NCI-H2196 (cell line): Measurements from ENCODE around the gene SNX18.
A peak's percentile ranks its signal among the peaks of the same experiment; 100 is the strongest.
"Not testable (repeated sequence)": the region's sequence is repeated elsewhere in the genome, so short reads cannot be mapped to it uniquely, and the experiment has no call there.

Experiments used
- DNase-seq: peaks from one replicate; lab custom pipeline; 2025; ENCODE audit not compliant: unreplicated experiment; lab: John Stamatoyannopoulos, UW

SNX18 gene, protein sequence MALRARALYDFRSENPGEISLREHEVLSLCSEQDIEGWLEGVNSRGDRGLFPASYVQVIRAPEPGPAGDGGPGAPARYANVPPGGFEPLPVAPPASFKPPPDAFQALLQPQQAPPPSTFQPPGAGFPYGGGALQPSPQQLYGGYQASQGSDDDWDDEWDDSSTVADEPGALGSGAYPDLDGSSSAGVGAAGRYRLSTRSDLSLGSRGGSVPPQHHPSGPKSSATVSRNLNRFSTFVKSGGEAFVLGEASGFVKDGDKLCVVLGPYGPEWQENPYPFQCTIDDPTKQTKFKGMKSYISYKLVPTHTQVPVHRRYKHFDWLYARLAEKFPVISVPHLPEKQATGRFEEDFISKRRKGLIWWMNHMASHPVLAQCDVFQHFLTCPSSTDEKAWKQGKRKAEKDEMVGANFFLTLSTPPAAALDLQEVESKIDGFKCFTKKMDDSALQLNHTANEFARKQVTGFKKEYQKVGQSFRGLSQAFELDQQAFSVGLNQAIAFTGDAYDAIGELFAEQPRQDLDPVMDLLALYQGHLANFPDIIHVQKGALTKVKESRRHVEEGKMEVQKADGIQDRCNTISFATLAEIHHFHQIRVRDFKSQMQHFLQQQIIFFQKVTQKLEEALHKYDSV

GRCh38 chr5:54517512-54518145 is at the start of gene SNX18:
Gene SNX18, plus strand, starts transcription at chr5:54517759. Its CDS starts 194 bp downstream, at chr5:54517953.
- DNase-seq, result peak; percentile 77

- DNase-seq, result no peak
Measured at GRCh38 chr5:54469622-54470021, 47.9 kb upstream of the SNX18 start.

DNA sequence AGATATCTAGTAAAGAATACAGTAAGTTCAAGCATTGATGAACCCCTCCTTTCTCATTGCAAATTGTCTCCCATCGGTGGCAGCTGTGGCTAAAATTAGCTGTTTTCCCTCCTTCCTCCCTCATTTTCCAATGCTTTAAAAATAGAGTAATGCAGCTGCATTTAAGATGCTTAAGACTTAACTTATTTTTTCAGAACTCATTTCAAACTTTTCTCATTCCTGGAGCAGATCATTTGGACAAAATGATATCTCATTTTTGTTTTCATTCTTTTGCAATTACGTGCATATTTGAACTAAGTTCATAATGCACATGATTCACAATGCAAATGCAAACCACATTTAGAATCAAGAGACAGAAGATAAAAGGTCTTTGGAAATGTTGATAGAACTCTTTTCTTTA is 47.4 kb upstream of the SNX18 start:
- no peak for DNase-seq

GRCh38 chr5:54470677-54471076 is 46.9 kb upstream of the SNX18 start:
- DNase-seq, result no peak

- DNase-seq, result no peak
Measured at GRCh38 chr5:54471398-54471797, 46.2 kb upstream of the SNX18 start.

DNA sequence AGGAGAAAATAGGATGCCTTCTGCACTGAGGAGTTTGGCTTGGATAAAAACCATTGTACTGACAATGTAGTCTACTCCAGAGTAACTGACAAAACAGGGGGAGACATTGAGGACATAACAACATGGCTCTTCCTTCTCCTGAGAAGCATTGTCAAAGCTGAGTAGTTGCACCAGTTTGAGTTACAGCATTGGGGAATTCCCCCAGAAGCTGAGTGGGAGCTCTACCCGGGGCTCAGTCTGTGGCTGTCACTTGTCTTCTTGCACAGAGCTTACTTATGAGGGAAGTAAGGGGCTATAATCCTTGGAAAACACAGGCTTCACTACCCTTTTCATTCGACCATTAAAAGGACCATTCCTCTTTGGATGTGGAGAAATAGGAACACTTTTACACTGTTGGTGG is 40.9 kb upstream of the SNX18 start:
- no peak for DNase-seq

DNA sequence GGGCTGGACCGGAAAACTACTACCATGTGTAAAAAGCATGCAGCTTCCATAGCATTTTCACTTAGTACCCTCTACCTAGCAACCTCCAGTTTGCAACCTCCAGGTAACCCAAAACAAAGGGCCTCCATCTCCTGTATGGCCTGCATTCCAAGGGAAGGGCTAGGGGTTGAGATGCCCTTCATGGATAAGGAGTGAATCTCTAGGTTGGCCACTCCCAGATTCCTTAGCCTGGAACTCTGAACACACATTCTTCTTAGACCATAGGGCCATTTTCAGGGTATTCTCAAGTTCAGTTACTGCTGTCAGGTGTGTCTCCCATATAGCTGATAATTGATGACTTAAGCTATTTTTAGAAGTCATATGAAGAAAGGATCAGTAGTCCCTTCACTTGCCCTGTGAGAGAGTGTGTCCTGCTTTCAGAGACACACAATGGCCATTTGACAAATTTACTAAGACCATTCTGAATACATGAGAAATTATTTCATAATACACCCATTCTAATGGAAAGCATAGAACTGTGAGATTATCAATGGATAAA is 39.5 kb upstream of the SNX18 start:
- no peak for DNase-seq

GRCh38 chr5:54480296-54480695 is 37.3 kb upstream of the SNX18 start:
- no peak for DNase-seq

DNA sequence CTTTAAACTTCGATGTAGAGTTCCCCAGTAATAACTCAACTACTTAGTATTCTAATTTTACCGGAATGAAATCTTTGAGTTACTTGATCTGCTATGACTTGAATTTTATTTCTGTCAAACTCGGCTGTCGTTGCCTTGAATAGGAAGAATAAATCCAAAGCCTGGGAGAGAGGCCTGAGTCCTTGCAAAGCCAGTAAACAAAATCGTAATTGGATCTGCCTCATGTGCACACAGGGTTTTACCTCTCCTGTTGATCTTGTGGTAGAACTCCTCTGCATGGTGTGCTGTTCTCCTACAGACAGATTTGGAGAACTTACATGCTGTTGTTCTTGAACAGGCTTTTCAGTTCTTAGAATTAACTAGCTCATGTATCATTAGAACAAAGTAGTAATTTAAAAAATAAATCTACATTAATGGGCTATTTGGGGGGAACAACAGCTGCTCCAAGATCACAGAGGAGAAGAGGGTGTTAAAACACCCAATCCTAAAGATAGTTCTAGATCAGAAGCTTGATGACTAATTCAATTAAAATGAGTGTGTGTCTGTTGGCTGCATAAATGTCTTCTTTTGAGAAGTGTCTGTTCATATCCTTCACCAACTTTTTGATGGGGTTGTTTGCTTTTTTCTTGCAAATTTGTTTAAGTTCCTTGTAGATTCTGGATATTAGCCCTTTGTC is 33.2 kb upstream of the SNX18 start:
- no peak for DNase-seq

GRCh38 chr5:54485659-54486058 is 31.9 kb upstream of the SNX18 start:
- not testable (repeated sequence) for DNase-seq

DNA sequence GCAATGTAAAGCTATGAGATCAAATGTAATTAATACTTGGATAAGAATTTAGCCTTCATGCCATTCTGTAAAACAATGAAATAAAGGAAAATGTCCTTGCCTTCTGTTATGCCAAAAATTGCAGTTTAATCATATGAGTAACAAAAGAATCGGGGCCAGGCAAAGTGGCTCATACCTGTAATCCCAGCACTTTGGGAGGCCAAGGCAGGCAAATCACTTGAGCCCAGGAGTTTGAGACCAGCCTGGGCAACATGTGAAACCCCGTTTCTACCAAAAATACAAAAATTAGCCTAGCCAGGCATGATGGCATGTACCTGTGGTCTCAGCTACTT is 27.9 kb upstream of the SNX18 start:
- not testable (repeated sequence) for DNase-seq

DNA sequence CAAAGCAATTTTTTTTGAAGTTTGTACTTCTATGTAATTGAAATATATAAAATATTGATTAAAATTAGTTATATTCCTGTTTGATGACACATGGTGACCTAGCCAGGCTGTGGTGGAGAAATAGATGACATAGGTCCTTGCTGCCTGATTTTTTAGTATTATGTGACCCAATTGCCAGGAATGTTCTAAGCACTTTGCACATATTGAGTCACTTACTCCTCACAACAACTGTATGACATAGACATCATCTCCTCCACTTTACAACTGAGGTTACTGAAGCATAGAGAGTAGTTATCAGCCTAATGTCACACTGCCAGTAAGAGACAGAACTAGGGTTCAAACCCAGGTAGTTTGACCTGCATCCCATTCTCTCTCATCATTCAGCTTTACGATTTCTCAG is 26.2 kb upstream of the SNX18 start:
- DNase-seq, result no peak

GRCh38 chr5:54492178-54492577 is 25.4 kb upstream of the SNX18 start:
- DNase-seq, result no peak

GRCh38 chr5:54495027-54495426 is 22.5 kb upstream of the SNX18 start:
- no peak for DNase-seq

DNA sequence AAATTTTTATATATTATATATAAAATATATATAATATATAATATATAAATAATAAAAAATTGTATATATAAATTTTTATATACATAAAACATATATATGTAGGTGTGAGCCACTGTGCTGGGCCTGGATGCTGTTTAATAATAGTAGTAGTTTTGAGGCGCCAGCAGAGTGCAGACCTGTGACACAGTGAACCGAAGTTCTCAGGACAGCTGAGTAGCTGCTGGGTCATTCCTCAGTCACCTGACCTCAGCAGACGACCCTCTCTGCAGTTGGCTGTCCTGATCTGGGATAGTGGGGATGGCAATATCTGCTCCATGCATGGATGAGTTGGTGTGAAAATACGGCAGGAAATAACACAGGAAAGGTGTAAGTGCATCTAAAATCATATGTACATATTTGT is 3.3 kb upstream of the SNX18 start:
- no peak for DNase-seq

GRCh38 chr5:54514841-54515432 is 2.6 kb upstream of the SNX18 start:
- DNase-seq, result no peak

DNA sequence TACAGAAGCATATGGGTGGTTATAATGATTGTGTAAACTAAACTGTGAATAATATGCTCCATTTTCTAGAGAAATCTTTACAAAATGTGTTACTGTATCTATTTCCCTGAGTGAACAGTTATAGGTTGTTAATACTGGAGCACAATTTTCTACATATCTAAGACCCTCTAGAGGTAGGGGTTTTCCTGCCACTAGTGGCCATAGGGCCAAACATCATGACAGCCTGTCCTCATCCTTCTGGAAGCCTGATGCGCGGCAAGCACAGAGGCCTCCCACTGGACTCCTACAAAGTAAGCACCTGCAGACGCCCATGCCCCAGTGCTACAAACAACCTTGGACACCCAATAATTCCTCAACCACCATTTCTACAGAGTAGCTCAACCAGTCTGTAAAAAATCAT is 1.9 kb upstream of the SNX18 start:
- no peak for DNase-seq

DNA sequence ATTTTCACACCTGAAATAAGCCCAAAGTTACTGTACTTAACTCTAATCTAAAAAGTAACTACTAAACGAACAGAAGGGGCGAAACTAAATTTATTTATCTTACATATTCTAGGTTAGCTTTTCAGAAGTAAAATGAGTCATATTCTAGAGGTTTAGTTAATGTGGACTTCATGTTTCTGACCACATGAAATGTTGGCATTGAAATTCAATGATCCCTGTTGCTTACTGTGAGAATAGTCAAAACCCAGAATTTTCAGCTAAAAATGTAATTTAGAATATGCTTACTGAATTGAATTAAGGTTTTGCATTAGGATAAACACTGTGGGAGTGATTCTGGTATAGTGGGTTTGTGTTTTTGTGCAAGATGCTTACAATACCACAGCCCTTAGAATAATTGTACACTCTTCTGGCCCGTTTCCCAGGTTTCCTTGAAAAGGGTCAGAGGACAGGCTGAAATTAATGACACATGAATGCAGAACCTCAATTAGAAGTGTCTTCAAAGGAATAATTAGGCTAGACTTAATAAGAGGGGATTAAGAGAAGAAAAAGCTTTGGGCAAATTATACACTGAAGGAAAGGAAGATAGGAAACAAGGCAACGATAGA is 1.4 kb upstream of the SNX18 start:
- DNase-seq, result no peak

- no peak for DNase-seq
Measured at GRCh38 chr5:54517174-54517511, 416 bp upstream of the SNX18 start.

DNA sequence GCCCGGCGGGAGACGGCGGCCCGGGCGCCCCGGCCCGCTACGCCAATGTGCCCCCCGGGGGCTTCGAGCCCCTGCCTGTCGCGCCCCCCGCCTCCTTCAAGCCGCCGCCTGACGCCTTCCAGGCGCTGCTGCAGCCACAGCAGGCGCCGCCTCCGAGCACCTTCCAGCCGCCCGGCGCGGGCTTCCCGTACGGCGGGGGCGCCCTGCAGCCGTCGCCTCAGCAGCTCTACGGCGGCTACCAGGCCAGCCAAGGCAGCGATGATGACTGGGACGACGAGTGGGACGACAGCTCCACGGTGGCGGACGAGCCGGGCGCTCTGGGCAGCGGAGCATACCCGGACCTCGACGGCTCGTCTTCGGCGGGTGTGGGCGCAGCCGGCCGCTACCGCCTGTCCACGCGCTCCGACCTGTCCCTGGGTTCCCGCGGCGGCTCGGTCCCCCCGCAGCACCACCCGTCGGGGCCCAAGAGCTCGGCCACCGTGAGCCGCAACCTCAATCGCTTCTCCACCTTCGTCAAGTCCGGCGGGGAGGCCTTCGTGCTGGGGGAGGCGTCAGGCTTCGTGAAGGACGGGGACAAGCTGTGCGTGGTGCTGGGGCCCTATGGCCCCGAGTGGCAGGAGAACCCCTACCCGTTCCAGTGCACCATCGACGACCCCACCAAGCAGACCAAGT is 723 bp downstream of the SNX18 start:
- no peak for DNase-seq
